Astrocyte of the cerebellum (primary cell): ENCODE measurements around the gene ATP11A.

ENCODE experiments used
- DNase-seq: peaks from one replicate; pipeline ENCODE4 v3.0.0-alpha.2; 2011; ENCODE audit warnings: low read depth
- H3K4me3 ChIP-seq: 2 replicates; pipeline ENCODE4 v1.5.1; 2011; ENCODE audit warnings: mild to moderate bottlenecking, low read depth, low read length, moderate library complexity
- in situ Hi-C: cut with HindIII; loops from 2 replicates; pipeline ENCODE4 v1.10.0; 2017; ENCODE audit warnings: low sequenced_read_pairs
- TF ChIP-seq, protein P1 (sequence below): IDR thresholded peaks from 2 replicates; pipeline ENCODE4 v1.5.1; 2012; ENCODE audit warnings: low read length, low read depth, moderate library complexity, mild to moderate bottlenecking; ENCODE audit errors: missing control alignments

The ATP11A gene

DNA sequence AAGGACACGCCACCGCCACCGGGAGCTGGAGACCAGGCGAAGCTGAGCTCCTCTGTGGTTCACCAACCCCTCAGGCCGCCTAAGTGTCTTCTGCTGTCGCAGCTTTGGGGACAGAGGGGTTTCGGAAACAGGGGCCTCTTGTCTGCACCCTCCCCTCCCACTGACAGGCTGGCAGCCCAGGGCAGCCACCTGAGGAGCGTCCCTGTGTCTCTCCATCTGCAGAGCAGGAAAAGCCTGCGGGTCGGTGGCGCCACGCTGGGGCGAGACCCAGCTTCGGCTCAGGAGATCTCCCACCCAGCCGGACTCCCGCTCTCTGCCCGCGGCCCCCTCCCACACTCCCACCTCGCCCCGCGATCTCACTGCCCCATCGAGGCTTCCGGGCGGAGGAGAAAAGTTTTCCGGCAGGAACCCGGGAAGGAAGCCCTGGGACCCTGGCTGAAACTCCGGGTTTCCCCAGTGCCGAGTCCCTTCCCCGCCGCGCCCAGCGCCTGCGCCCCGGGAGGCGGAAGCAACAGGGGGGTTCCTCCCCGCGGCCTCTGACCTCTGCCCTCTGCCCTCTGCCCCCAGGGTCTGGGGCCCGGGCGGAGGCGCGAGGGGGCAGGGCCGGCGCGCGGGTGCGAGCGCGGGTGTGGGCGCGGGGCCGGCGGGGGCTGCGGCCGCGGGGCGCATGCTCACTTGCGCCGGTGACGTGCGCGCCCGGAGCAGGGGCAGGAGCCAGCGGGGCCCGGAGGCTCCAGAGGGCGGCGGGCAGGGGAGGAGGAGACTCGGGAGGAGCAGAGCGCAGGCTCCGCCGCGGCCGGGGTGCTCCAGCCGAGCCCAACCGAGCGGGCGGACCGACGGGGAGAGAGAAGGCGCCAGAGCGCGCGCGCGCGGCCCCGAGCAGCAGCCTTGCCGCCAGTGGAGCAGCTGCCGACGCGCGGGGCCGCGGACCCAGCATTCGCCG, at the start of gene ATP11A:
TSS of gene ATP11A (plus strand) at position 736 of the 943 bp plus-strand sequence. CDS start 379 bp downstream, outside the sequence.
- DNase-seq: peak; percentile 60
- H3K4me3 ChIP-seq: peak within 1 kb of the TSS; percentile 63
- in situ Hi-C loops: loop anchor here (5.0 kb wide), 1 partner anchor 93 kb away; no protein-coding TSS in a partner anchor
- TF ChIP-seq, protein P1, sequence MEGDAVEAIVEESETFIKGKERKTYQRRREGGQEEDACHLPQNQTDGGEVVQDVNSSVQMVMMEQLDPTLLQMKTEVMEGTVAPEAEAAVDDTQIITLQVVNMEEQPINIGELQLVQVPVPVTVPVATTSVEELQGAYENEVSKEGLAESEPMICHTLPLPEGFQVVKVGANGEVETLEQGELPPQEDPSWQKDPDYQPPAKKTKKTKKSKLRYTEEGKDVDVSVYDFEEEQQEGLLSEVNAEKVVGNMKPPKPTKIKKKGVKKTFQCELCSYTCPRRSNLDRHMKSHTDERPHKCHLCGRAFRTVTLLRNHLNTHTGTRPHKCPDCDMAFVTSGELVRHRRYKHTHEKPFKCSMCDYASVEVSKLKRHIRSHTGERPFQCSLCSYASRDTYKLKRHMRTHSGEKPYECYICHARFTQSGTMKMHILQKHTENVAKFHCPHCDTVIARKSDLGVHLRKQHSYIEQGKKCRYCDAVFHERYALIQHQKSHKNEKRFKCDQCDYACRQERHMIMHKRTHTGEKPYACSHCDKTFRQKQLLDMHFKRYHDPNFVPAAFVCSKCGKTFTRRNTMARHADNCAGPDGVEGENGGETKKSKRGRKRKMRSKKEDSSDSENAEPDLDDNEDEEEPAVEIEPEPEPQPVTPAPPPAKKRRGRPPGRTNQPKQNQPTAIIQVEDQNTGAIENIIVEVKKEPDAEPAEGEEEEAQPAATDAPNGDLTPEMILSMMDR: no peak

DNA sequence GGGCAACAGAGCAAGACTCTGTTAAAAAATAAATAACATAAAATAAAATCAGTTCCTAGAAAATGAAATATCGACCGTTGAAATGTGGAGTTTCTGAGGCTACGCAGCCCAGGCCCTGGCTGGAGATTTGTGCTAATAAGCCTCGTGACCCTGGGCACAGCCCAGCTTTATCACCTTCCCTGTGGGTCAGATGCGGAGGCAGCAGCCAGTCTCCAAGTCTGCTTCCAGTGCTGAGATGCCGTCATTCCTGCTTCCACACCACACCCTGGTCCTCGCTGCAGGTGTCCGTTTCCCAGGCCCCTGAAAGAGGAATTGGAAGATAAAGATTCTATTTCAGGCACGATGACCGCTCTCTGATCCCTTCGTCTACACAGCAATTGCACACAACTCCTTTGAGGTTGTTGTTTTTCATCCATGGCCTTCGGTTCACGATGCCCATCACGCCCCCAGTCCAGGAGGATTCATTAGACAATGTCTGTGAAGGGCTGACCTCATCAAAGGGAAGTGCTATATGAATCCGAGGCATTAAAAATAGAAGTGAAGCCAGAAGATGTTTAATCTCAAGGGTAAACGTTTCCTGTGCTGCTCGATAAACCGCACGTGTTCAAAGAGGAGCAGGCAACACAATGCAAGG, 48.3 kb upstream of the ATP11A start:
- H3K4me3 ChIP-seq: no peak overlapping the region
- in situ Hi-C loops: no loop called here
- TF ChIP-seq, protein P1: no peak
- no peak for DNase-seq

DNA sequence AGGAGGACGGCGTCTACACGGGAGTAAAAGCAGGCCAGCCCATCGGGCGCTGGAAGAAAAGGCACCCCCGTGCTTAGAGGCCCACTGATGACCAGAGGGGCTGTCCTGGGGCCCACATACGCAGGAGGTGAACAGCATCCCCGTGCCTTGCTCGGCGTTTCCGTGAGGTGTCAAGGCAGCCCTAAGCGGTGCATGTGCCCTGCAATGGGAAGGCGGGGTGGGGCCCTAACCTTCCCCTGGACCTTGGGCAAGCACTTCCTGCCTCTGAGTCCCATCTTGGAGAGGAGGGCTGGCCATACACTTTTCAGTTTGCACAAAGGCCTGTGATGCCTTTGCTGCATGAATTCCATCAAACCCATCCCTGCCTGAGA, 47.8 kb upstream of the ATP11A start:
- in situ Hi-C loops: no loop called here
- H3K4me3 ChIP-seq: no peak overlapping the region
- no peak for DNase-seq
- TF ChIP-seq, protein P1: no peak

DNA sequence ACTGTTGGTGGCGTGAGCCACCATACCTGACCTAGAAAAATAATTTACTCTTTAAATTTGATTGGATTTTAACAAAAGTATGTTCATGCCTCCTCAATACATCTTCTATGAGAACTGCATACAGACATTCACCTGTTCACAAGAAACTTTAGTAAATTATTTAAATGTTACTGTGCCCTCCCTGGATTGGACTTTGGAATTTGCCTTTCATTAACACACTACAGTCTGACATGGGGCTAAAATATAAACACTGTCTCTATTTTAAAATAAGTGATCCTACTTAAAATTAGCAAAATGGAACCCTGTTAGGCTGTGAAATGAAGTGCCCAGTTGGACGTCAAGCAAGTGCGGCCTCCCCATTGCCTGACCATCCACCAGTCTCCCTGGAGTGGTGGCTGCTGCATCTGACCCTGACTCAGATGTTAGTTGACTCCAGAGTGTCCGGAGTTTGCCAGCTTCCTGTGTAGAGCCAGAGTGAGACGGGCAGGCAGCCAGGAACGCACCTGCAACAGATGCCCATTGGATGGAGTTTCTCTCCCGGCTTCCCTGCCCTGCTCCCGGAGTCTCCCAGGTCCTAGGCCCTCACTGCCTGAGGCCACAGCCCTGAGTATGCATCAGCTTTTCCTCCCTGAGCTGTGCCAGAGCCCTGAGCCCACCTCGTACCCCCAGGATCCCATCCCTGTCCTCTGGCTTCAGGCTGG, 45.9 kb upstream of the ATP11A start:
- DNase-seq: no peak
- TF ChIP-seq, protein P1: no peak
- no peak overlapping the region for H3K4me3 ChIP-seq
- in situ Hi-C loops: no loop called here

DNA sequence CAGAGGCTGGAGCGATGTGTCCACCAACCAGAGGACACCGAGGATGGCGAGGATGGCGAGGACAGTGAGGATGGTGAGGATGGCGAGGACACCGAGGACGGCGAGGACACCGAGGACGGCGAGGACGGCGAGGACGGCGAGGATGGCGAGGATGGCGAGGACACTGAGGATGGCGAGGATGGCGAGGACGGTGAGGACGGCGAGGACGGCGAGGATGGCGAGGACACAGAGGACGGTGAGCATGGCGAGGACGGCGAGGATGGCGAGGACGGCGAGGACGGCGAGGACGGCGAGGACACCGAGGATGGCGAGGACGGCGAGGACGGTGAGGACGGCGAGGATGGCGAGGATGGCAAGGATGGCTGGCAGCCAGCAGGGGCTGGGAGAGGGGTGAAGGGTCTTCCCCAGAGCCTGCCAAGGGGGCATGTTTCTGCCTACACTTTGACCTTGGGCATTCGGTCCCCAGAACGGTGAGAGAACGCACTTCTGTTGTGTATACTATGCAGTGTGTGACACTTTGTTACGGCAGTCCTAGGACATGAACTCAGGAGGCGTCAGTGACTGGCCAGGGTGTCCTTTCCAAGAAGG, 44.4 kb upstream of the ATP11A start:
- in situ Hi-C loops: no loop called here
- TF ChIP-seq, protein P1: no peak
- DNase-seq: no peak
- H3K4me3 ChIP-seq: no peak overlapping the region

DNA sequence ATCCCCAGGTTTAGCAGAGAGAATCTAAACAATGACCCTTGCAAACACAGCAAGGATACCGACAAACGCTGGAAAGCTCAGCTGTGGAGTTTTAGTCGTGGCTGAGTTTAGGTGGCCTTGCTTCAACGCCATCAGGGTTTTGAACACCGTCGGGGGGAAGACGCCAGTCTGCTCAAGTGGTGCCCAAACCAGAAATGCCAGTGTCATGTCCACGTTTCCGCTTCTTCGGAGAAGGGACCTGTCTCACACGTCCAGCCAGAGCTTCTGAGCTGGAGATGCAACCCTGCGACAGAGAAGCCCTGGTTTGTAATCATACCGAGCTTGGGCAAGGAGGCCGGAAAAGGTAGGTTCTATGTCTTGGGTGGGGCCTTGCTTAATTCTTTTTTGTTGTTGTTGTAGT, 42.6 kb upstream of the ATP11A start:
- H3K4me3 ChIP-seq: no peak overlapping the region
- TF ChIP-seq, protein P1: no peak
- in situ Hi-C loops: no loop called here
- DNase-seq: no peak
